GM19240 (cell line): ENCODE data around the gene LRTM2.

Experiments used
- DNase-seq: peaks from one replicate; pipeline ENCODE4 v3.0.0; 2011; ENCODE audit warnings: low spot score; ENCODE audit not compliant: insufficient read length

LRTM2 gene

GRCh38 chr12:1842183-1842904, 22.0 kb downstream of the LRTM2 start:
- DNase-seq: no peak

- DNase-seq: no peak
Observed at GRCh38 chr12:1842905-1843640, 22.7 kb downstream of the LRTM2 start.

- DNase-seq: no peak
Observed at GRCh38 chr12:1843641-1844005, 23.3 kb downstream of the LRTM2 start.

GRCh38 chr12:1844223-1844622, 23.9 kb downstream of the LRTM2 start:
- DNase-seq: no peak

GRCh38 chr12:1844661-1845409, 24.5 kb downstream of the LRTM2 start:
- DNase-seq: no peak

GRCh38 chr12:1845427-1845826, 25.1 kb downstream of the LRTM2 start:
- DNase-seq: no peak

- DNase-seq: no peak
Observed at GRCh38 chr12:1845886-1846285, 25.5 kb downstream of the LRTM2 start.

GRCh38 chr12:1846421-1847405, 26.3 kb downstream of the LRTM2 start:
- DNase-seq: no peak

GRCh38 chr12:1847411-1847810, 27.0 kb downstream of the LRTM2 start:
- DNase-seq: no peak

GRCh38 chr12:1848146-1848545, 27.8 kb downstream of the LRTM2 start:
- no peak for DNase-seq

- DNase-seq: no peak
Observed at GRCh38 chr12:1848745-1849144, 28.4 kb downstream of the LRTM2 start.

GRCh38 chr12:1851151-1851701, 30.9 kb downstream of the LRTM2 start:
- DNase-seq: no peak

- no peak for DNase-seq
Observed at GRCh38 chr12:1852076-1852475, 31.7 kb downstream of the LRTM2 start.

- no peak for DNase-seq
Observed at GRCh38 chr12:1853716-1854115, 33.4 kb downstream of the LRTM2 start.

GRCh38 chr12:1855241-1855640, 34.9 kb downstream of the LRTM2 start:
- no peak for DNase-seq

- no peak for DNase-seq
Observed at GRCh38 chr12:1857086-1857485, 36.7 kb downstream of the LRTM2 start.

GRCh38 chr12:1857821-1858220, 37.5 kb downstream of the LRTM2 start:
- no peak for DNase-seq

GRCh38 chr12:1858456-1858855, 38.1 kb downstream of the LRTM2 start:
- DNase-seq: no peak

GRCh38 chr12:1859643-1860042, 39.3 kb downstream of the LRTM2 start:
- no peak for DNase-seq

GRCh38 chr12:1862973-1863372, 42.6 kb downstream of the LRTM2 start:
- DNase-seq: no peak

GRCh38 chr12:1863823-1864222, 43.5 kb downstream of the LRTM2 start:
- no peak for DNase-seq
